WTC11 (cell line): ENCODE results near the gene SLC35G3. TPM values are rescaled to one million over a fixed set of nuclear protein-coding genes. Genes with fewer than 3 reads are reported as not detected.
"Not testable (repeated sequence)": the region's sequence is repeated elsewhere in the genome, so short reads cannot be mapped to it uniquely, and the experiment has no call there.

Experiments used
- ATAC-seq: fragments of 200-7000 bp; cut with Tn5 transposase; 2 replicates; pipeline ENCODE4 v1.10.0; 2021; ENCODE audit warnings: mild to moderate bottlenecking, moderate library complexity
- CTCF ChIA-PET: fragments of 300-600 bp; sonication (Branson Sonifier 250); formaldehyde crosslinking; loops from one replicate; lab custom pipeline; 2021; ENCODE audit warnings: antibody characterized with exemption; lab: Charles Lee
- POLR2A ChIA-PET: fragments of 350-600 bp; sonication (Branson Sonifier 250); formaldehyde crosslinking; loops from one replicate; lab custom pipeline; 2021; ENCODE audit warnings: antibody characterized with exemption; lab: Charles Lee
- DNase-seq: peaks from one replicate; pipeline ENCODE4 v3.0.0; 2021; ENCODE audit warnings: low spot score
- H3K27ac Mint-ChIP-seq: 2 replicates; pipeline ENCODE4 v1.8.0; 2021; ENCODE audit warnings: mixed read lengths
- H3K27me3 Mint-ChIP-seq: 2 replicates; pipeline ENCODE4 v1.8.0; 2021; ENCODE audit warnings: low read depth, mild to moderate bottlenecking, moderate library complexity, mixed read lengths
- H3K36me3 Mint-ChIP-seq: 2 replicates; pipeline ENCODE4 v1.8.0; 2021; ENCODE audit warnings: mixed read lengths
- H3K4me1 Mint-ChIP-seq: 2 replicates; pipeline ENCODE4 v1.8.0; 2022; ENCODE audit warnings: mixed read lengths
- H3K4me3 Mint-ChIP-seq: 2 replicates; pipeline ENCODE4 v1.8.0; 2021; ENCODE audit warnings: mild to moderate bottlenecking, moderate library complexity, mixed read lengths
- H3K9me3 Mint-ChIP-seq: 2 replicates; pipeline ENCODE4 v1.8.0; 2021; ENCODE audit warnings: mixed read lengths
- CREB1 ChIP-seq: sonication (generic); formaldehyde crosslinking; IDR thresholded peaks from 2 replicates; pipeline ENCODE4 v1.8.0; 2023; ENCODE audit warnings: mild to moderate bottlenecking, missing genetic modification reagents
- FOXK1 ChIP-seq: sonication (generic); formaldehyde crosslinking; IDR thresholded peaks from 2 replicates; pipeline ENCODE4 v1.8.0; 2022; ENCODE audit warnings: mild to moderate bottlenecking, moderate library complexity, missing genetic modification reagents
- KAT7 ChIP-seq: sonication (generic); formaldehyde crosslinking; IDR thresholded peaks from 2 replicates; pipeline ENCODE4 v1.8.1; 2023; ENCODE audit warnings: missing genetic modification reagents, mild to moderate bottlenecking, borderline replicate concordance
- NFYB ChIP-seq: sonication (generic); formaldehyde crosslinking; conservative IDR thresholded peaks from 2 replicates; pipeline ENCODE4 v1.8.0; 2022; ENCODE audit warnings: low read depth, missing genetic modification reagents
- NR3C1 ChIP-seq: sonication (generic); formaldehyde crosslinking; conservative IDR thresholded peaks from 2 replicates; pipeline ENCODE4 v1.8.1; 2023; ENCODE audit warnings: low read depth, mild to moderate bottlenecking, missing genetic modification reagents
- OVOL2 ChIP-seq: fragments of 250-450 bp; sonication (Bioruptor Pico); IDR thresholded peaks from 2 replicates; pipeline ENCODE4 v1.9.0; 2021; ENCODE audit warnings: mild to moderate bottlenecking, borderline replicate concordance
- PRRX2 ChIP-seq: fragments of 250-450 bp; sonication (Bioruptor Pico); IDR thresholded peaks from 2 replicates; pipeline ENCODE4 v1.8.0; 2021; ENCODE audit warnings: mild to moderate bottlenecking
- RELA ChIP-seq: sonication (generic); formaldehyde crosslinking; IDR thresholded peaks from 2 replicates; pipeline ENCODE4 v1.8.1; 2022; ENCODE audit warnings: missing genetic modification reagents, mild to moderate bottlenecking, borderline replicate concordance
- SP1 ChIP-seq: sonication (generic); formaldehyde crosslinking; conservative IDR thresholded peaks from 2 replicates; pipeline ENCODE4 v1.8.1; 2022; ENCODE audit warnings: missing genetic modification reagents
- TEAD1 ChIP-seq: sonication (generic); formaldehyde crosslinking; IDR thresholded peaks from 2 replicates; pipeline ENCODE4 v1.8.0; 2022; ENCODE audit warnings: mild to moderate bottlenecking, missing genetic modification reagents
- ZBTB21 ChIP-seq: sonication (generic); formaldehyde crosslinking; IDR thresholded peaks from 2 replicates; pipeline ENCODE4 v1.8.1; 2023; ENCODE audit warnings: mild to moderate bottlenecking, missing genetic modification reagents, borderline replicate concordance
- ZNF232 ChIP-seq: sonication (generic); formaldehyde crosslinking; IDR thresholded peaks from 2 replicates; pipeline ENCODE4 v1.8.0; 2022; ENCODE audit warnings: mild to moderate bottlenecking, missing genetic modification reagents
- ZNF263 ChIP-seq: sonication (generic); formaldehyde crosslinking; IDR thresholded peaks from 2 replicates; pipeline ENCODE4 v1.8.1; 2022; ENCODE audit warnings: low read depth, mild to moderate bottlenecking, moderate library complexity, missing genetic modification reagents
- ZNF396 ChIP-seq: fragments of 250-450 bp; sonication (Bioruptor Pico); IDR thresholded peaks from 2 replicates; pipeline ENCODE4 v1.8.0; 2021; ENCODE audit warnings: mild to moderate bottlenecking, moderate library complexity, borderline replicate concordance
- total RNA-seq: library from RNA; stranded (reverse); gene quantifications from 3 replicates; pipeline ENCODE4 v1.2.3, GENCODE V29; 2021
- TF ChIP-seq, protein P1 (sequence below): fragments of 250-450 bp; sonication (Bioruptor Pico); IDR thresholded peaks from 2 replicates; pipeline ENCODE4 v2.1.2; 2022; ENCODE audit warnings: mild to moderate bottlenecking, moderate library complexity
- TF ChIP-seq, protein P2 (sequence below): sonication (generic); formaldehyde crosslinking; IDR thresholded peaks from 2 replicates; pipeline ENCODE4 v1.8.1; 2022; ENCODE audit warnings: low read depth, mild to moderate bottlenecking, moderate library complexity, missing genetic modification reagents, borderline replicate concordance
- TF ChIP-seq, protein P3 (sequence below): sonication (generic); formaldehyde crosslinking; IDR thresholded peaks from 2 replicates; pipeline ENCODE4 v1.8.0; 2022; ENCODE audit warnings: mild to moderate bottlenecking, missing genetic modification reagents
- TF ChIP-seq, protein P4 (sequence below): sonication (generic); formaldehyde crosslinking; IDR thresholded peaks from 2 replicates; pipeline ENCODE4 v1.8.0; 2022; ENCODE audit warnings: mild to moderate bottlenecking, missing genetic modification reagents

SLC35G3 gene
- total RNA-seq, 1 experiment from 2014 or later, result not detected

DNA sequence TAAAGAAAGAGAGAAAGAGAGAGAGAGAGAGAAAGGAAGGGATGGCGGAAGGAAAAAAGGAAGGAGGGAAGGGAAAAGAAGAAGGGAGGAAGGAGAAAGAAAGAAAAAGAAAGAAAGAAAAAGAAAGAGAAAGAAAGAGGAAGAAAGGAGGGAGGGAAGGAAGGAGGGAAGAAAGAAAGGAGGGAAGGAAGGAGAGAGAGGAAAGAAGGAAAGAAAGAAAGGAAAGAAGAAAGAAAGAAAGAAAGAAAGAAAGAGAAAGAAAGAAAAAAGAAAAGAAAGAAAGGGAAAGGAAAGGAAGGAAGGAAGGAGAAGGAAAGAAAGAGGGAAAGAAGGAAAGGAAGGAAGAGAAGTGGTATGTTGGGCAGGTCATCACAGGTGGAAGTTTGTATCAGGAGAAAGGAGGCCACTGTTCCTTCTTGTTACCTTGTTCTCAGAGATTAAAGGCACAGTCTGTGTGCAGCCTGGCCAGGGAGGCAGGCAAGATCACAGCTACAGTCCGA lies 19.3 kb downstream of the SLC35G3 start:
- Mint-ChIP-seq H3K27ac (no peak overlapping the region), H3K27me3 (peaks cover 5% of the 10 kb centered on the region), H3K9me3 (peaks cover 7% of the 10 kb centered on the region), H3K4me1 (no peaks in the 10 kb centered on the region), H3K36me3 (no peaks in the 10 kb centered on the region), H3K4me3 (no peak overlapping the region)
- no peak for ATAC-seq
- no peak for DNase-seq
- POLR2A ChIA-PET, result no interaction called here
- TF ChIP-seq KAT7 (CRISPR knock-in tag) (no peak), PRRX2 (CRISPR knock-in tag) (no peak), OVOL2 (CRISPR knock-in tag) (no peak), NR3C1 (CRISPR knock-in tag) (no peak), NFYB (CRISPR knock-in tag) (no peak), TEAD1 (no peak), CREB1 (CRISPR knock-in tag) (no peak), RELA (no peak), SP1 (CRISPR knock-in tag) (no peak), ZBTB21 (CRISPR knock-in tag) (no peak), ZNF396 (CRISPR knock-in tag) (no peak)
- TF ChIP-seq, protein P1, sequence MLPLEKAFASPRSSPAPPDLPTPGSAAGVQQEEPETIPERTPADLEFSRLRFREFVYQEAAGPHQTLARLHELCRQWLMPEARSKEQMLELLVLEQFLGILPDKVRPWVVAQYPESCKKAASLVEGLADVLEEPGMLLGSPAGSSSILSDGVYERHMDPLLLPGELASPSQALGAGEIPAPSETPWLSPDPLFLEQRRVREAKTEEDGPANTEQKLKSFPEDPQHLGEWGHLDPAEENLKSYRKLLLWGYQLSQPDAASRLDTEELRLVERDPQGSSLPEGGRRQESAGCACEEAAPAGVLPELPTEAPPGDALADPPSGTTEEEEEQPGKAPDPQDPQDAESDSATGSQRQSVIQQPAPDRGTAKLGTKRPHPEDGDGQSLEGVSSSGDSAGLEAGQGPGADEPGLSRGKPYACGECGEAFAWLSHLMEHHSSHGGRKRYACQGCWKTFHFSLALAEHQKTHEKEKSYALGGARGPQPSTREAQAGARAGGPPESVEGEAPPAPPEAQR (CRISPR knock-in tag), result no peak
- TF ChIP-seq, protein P2, sequence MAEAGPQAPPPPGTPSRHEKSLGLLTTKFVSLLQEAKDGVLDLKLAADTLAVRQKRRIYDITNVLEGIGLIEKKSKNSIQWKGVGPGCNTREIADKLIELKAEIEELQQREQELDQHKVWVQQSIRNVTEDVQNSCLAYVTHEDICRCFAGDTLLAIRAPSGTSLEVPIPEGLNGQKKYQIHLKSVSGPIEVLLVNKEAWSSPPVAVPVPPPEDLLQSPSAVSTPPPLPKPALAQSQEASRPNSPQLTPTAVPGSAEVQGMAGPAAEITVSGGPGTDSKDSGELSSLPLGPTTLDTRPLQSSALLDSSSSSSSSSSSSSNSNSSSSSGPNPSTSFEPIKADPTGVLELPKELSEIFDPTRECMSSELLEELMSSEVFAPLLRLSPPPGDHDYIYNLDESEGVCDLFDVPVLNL (CRISPR knock-in tag), result no peak
- TF ChIP-seq, protein P3, sequence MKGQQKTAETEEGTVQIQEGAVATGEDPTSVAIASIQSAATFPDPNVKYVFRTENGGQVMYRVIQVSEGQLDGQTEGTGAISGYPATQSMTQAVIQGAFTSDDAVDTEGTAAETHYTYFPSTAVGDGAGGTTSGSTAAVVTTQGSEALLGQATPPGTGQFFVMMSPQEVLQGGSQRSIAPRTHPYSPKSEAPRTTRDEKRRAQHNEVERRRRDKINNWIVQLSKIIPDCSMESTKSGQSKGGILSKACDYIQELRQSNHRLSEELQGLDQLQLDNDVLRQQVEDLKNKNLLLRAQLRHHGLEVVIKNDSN, result no peak
- CTCF ChIA-PET, result interaction anchor here (1.5 kb wide), 1 partner anchor 364 kb away, joined by 7 read pairs; no protein-coding TSS in a partner anchor

DNA sequence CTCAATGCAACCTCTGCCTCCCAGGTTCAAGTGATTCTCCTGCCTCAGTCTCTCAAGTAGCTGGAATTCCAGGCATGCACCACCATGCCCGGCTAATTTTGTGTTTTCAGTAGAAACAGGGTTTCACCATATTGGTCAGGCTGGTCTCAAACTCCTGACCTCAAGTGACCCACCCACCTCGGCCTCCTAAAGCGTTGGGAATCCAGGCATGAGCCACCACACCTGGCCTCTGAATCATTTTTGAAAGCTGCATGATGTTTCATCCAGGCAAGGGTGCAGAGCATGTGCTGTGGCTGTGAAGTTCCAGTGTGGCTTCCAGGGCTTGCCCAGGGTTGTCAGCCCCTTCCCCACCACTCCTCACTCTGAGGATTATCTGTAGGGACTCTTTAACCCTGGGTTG lies 21.9 kb downstream of the SLC35G3 start:
- DNase-seq, H3K4me1 Mint-ChIP-seq, POLR2A ChIA-PET, H3K27me3 Mint-ChIP-seq, ATAC-seq, H3K9me3 Mint-ChIP-seq, H3K4me3 Mint-ChIP-seq, H3K27ac Mint-ChIP-seq, H3K36me3 Mint-ChIP-seq: not testable (repeated sequence)
- CTCF ChIA-PET, result interaction anchor here (0.9 kb wide), 1 partner anchor 31 kb away, joined by 3 read pairs; no protein-coding TSS in a partner anchor

DNA sequence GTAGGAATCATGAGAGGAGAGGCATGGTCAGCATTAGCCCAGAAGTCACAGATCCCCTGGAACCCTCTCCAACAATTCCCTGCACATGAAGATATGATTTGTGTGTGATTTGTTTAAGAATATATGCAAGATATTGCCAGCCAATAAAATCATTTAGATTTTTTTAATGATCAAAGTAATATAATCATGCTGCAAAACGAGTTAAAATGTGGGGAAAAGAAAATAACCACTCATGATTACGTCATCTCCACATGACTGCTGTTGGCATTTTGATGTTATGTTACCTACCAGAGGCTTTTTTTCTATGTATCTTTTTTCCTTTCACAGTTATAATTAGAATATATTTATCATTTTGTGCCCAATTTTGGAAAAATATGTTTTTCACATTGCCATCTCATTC lies 22.4 kb downstream of the SLC35G3 start:
- no peak for DNase-seq
- Mint-ChIP-seq H3K27ac (no peak overlapping the region), H3K9me3 (no peaks in the 10 kb centered on the region), H3K36me3 (no peaks in the 10 kb centered on the region), H3K4me1 (no peaks in the 10 kb centered on the region), H3K4me3 (no peak overlapping the region), H3K27me3 (peaks cover 5% of the 10 kb centered on the region)
- ATAC-seq, result no peak
- TF ChIP-seq ZNF232, result no peak
- CTCF ChIA-PET, result interaction anchor here (1.4 to 1.7 kb wide), 2 partner anchors 362 to 368 kb away, joined by 6 to 9 read pairs; no protein-coding TSS in a partner anchor
- POLR2A ChIA-PET, result no interaction called here

DNA sequence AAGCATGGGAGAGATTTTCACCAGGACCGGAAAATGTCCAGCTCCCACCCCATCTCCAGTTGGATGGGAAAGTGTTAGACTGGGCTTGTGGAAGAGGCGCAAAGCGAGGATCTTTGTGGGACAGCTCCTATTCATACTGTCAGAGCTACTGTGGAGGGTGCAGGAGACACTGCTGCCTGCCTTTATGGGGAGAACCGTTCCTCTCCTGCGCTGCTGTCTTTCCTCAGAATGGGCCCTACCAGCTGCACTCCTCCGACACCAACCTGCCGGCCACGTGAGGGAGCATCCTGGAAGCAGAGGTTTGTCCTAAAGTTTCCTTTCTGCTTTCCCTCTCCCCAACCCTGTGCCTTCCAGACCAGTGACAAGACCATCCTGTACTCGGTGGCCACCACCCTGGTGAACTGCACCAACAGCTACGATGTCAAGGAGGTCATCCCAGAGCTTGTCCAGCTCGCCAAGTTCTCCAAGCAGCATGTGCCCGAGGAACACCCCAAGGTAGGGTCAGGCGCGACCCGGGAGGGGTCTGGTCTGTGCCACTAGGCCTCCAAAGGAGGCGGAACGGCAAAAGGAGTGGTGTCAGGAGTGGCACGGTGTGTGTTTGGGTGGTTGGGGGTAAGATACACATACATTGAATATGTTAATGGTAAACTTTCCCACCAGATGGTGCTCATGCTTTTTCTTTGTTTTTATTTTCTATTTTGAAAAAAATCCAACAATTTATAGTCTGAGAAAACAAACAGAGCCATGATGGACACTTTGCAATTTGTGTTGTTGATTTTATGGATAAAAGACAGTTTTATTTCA lies 23.0 kb downstream of the SLC35G3 start:
- DNase-seq (no peak), ATAC-seq (no peak)
- H3K4me1 Mint-ChIP-seq, result no peaks in the 10 kb centered on the region
- no peaks in the 10 kb centered on the region for H3K36me3 Mint-ChIP-seq
- no peak overlapping the region for H3K4me3 Mint-ChIP-seq
- ChIA-PET POLR2A (no interaction called here), CTCF (interaction anchor here (0.7 to 1.7 kb wide), 5 partner anchors 167 to 1765 kb away, joined by 3 to 9 read pairs (median 4); no protein-coding TSS in a partner anchor)
- H3K9me3 Mint-ChIP-seq, result no peaks in the 10 kb centered on the region
- H3K27me3 Mint-ChIP-seq, result peaks cover 5% of the 10 kb centered on the region
- TF ChIP-seq ZNF263 (CRISPR knock-in tag) (no peak), FOXK1 (no peak)
- TF ChIP-seq, protein P4, sequence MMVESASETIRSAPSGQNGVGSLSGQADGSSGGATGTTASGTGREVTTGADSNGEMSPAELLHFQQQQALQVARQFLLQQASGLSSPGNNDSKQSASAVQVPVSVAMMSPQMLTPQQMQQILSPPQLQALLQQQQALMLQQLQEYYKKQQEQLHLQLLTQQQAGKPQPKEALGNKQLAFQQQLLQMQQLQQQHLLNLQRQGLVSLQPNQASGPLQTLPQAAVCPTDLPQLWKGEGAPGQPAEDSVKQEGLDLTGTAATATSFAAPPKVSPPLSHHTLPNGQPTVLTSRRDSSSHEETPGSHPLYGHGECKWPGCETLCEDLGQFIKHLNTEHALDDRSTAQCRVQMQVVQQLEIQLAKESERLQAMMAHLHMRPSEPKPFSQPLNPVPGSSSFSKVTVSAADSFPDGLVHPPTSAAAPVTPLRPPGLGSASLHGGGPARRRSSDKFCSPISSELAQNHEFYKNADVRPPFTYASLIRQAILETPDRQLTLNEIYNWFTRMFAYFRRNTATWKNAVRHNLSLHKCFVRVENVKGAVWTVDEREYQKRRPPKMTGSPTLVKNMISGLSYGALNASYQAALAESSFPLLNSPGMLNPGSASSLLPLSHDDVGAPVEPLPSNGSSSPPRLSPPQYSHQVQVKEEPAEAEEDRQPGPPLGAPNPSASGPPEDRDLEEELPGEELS (CRISPR knock-in tag), result no peak
- H3K27ac Mint-ChIP-seq, result no peak overlapping the region
